Skeletal muscle tissue (tissue), 4 donors: ENCODE results near the gene MYCN. TPM values are rescaled to one million over a fixed set of nuclear protein-coding genes. Genes with fewer than 3 reads are reported as not detected.

Experiments
- H3K27ac ChIP-seq: one replicate; pipeline ENCODE4 v1.7.0; 2013; ENCODE audit warnings: mild to moderate bottlenecking, low read depth, low read length, inconsistent platforms
- H3K27me3 ChIP-seq, 3 donors: one replicate each; pipeline ENCODE4 v1.7.0; 2013; ENCODE audit warnings: low read length in 3 of 3; ENCODE audit not compliant: control insufficient read depth in 3 of 3, insufficient read depth in 3 of 3
- H3K36me3 ChIP-seq, 3 donors: one replicate each; pipeline ENCODE4 v1.7.0; 2013; ENCODE audit warnings: low read length in 3 of 3; ENCODE audit not compliant: control insufficient read depth in 3 of 3, insufficient read depth in 3 of 3
- H3K4me1 ChIP-seq, 3 donors: one replicate each; pipeline ENCODE4 v1.7.0; 2013; ENCODE audit warnings: low read length in 3 of 3, mild to moderate bottlenecking in 3 of 3; ENCODE audit not compliant: control insufficient read depth in 3 of 3, insufficient read depth in 3 of 3
- H3K4me3 ChIP-seq, 3 donors: one replicate each; pipeline ENCODE4 v1.7.0; 2013; ENCODE audit warnings: low read length in 3 of 3
- H3K9ac ChIP-seq, 3 donors: one replicate each; pipeline ENCODE4 v1.7.0; 2013; ENCODE audit warnings: low read length in 3 of 3, mild to moderate bottlenecking in 3 of 3, moderate library complexity in 2 of 3, low read depth in 1 of 3
- H3K9me3 ChIP-seq, 3 donors: one replicate each; pipeline ENCODE4 v1.7.0; 2013; ENCODE audit warnings: low read length in 3 of 3; ENCODE audit not compliant: control insufficient read depth in 3 of 3
- total RNA-seq: library from RNA; depleted of rRNA; stranded (reverse); fragments of >200 nt; gene quantifications from one replicate; pipeline ENCODE4 v1.2.3, GENCODE V29; 2014
- donor health status: Osteomylitis.

MYCN gene
- total RNA-seq, 1 donor from 2014 or later = 7.3 TPM

GRCh38 chr2:15930589-15931318 is 9.6 kb upstream of the MYCN start:
- H3K27me3 ChIP-seq = no peaks in the 10 kb centered on the region
- H3K9ac ChIP-seq = no peak overlapping the region

GRCh38 chr2:15931319-15931890 is 8.9 kb upstream of the MYCN start:
- Histone ChIP-seq H3K36me3 (no peaks in the 10 kb centered on the region), H3K4me3 (no peak overlapping the region), H3K27ac (no peak overlapping the region), H3K4me1 (peaks cover 0 to 2% (median 0%) of the 10 kb centered on the region in 3 donors), H3K27me3 (no peaks in the 10 kb centered on the region), H3K9ac (no peak overlapping the region), H3K9me3 (no peaks in the 10 kb centered on the region)

More at GRCh38 chr2:15930589-15931318, 9.6 kb upstream of the MYCN start:
- H3K9me3 ChIP-seq = no peaks in the 10 kb centered on the region
- peaks cover 0 to 2% (median 0%) of the 10 kb centered on the region in 3 donors for H3K4me1 ChIP-seq
- no peak overlapping the region for H3K4me3 ChIP-seq
- no peak overlapping the region for H3K27ac ChIP-seq
- no peaks in the 10 kb centered on the region for H3K36me3 ChIP-seq

GRCh38 chr2:15931950-15932349 is 8.4 kb upstream of the MYCN start:
- Histone ChIP-seq H3K36me3 (no peaks in the 10 kb centered on the region), H3K4me1 (peaks cover 0 to 2% (median 0%) of the 10 kb centered on the region in 3 donors), H3K9ac (no peak overlapping the region), H3K27me3 (no peaks in the 10 kb centered on the region), H3K9me3 (no peaks in the 10 kb centered on the region), H3K27ac (no peak overlapping the region), H3K4me3 (no peak overlapping the region)

- no peak overlapping the region for H3K4me3 ChIP-seq
- no peaks in the 10 kb centered on the region for H3K36me3 ChIP-seq
- peaks cover 0 to 1% (median 0%) of the 10 kb centered on the region in 3 donors for H3K4me1 ChIP-seq
- H3K27me3 ChIP-seq = no peaks in the 10 kb centered on the region
- H3K9ac ChIP-seq = no peak overlapping the region
- H3K27ac ChIP-seq = no peak overlapping the region
- H3K9me3 ChIP-seq = no peaks in the 10 kb centered on the region
Observed at GRCh38 chr2:15932394-15933183, 7.8 kb upstream of the MYCN start.

GRCh38 chr2:15933184-15933845 is 7.0 kb upstream of the MYCN start:
- H3K27me3 ChIP-seq = peaks cover 0 to 3% (median 0%) of the 10 kb centered on the region in 3 donors
- H3K27ac ChIP-seq = no peak overlapping the region
- H3K4me3 ChIP-seq = no peak overlapping the region
- H3K4me1 ChIP-seq = no peaks in the 10 kb centered on the region
- no peaks in the 10 kb centered on the region for H3K36me3 ChIP-seq
- no peak overlapping the region for H3K9ac ChIP-seq
- H3K9me3 ChIP-seq = no peaks in the 10 kb centered on the region

- Histone ChIP-seq H3K9me3 (no peaks in the 10 kb centered on the region), H3K27me3 (peaks cover 0 to 8% (median 0%) of the 10 kb centered on the region in 3 donors), H3K9ac (no peak overlapping the region), H3K36me3 (no peaks in the 10 kb centered on the region), H3K4me1 (peaks cover 2% of the 10 kb centered on the region in 3 donors), H3K27ac (no peak overlapping the region), H3K4me3 (no peak overlapping the region)
Observed at GRCh38 chr2:15934291-15934945, 5.9 kb upstream of the MYCN start.

- Histone ChIP-seq H3K9ac (no peak overlapping the region), H3K4me3 (no peak overlapping the region), H3K27me3 (peaks cover 3 to 13% (median 4%) of the 10 kb centered on the region in 3 donors), H3K9me3 (no peaks in the 10 kb centered on the region), H3K27ac (no peak overlapping the region), H3K36me3 (no peaks in the 10 kb centered on the region), H3K4me1 (peaks cover 7 to 8% (median 8%) of the 10 kb centered on the region in 3 donors)
Observed at GRCh38 chr2:15935189-15935588, 5.2 kb upstream of the MYCN start.

- H3K27ac ChIP-seq = no peak overlapping the region
- no peak overlapping the region for H3K9ac ChIP-seq
- H3K27me3 ChIP-seq = peaks cover 6 to 14% (median 7%) of the 10 kb centered on the region in 3 donors
- H3K9me3 ChIP-seq = no peaks in the 10 kb centered on the region
- peaks cover 9 to 10% (median 9%) of the 10 kb centered on the region in 3 donors for H3K4me1 ChIP-seq
- H3K36me3 ChIP-seq = no peaks in the 10 kb centered on the region
- no peak overlapping the region for H3K4me3 ChIP-seq
Observed at GRCh38 chr2:15935675-15936074, 4.7 kb upstream of the MYCN start.

- Histone ChIP-seq H3K9me3 (no peaks in the 10 kb centered on the region), H3K4me3 (no peak overlapping the region), H3K9ac (no peak overlapping the region), H3K27me3 (peaks cover 14 to 22% (median 15%) of the 10 kb centered on the region in 3 donors), H3K4me1 (peaks cover 17 to 18% (median 18%) of the 10 kb centered on the region in 3 donors), H3K27ac (no peak overlapping the region), H3K36me3 (no peaks in the 10 kb centered on the region)
Observed at GRCh38 chr2:15936277-15937104, 3.9 kb upstream of the MYCN start.
